HEK293 (cell line): ENCODE measurements around the gene LAYN.

ENCODE experiments used
- REPIN1 ChIP-seq: fragments of 450-650 bp; formaldehyde crosslinking; IDR thresholded peaks from 2 replicates; pipeline ENCODE4 v1.5.1; 2017; ENCODE audit warnings: missing biosample characterization, missing genetic modification characterization, low read depth
- ZBTB20 ChIP-seq: fragments of 450-650 bp; formaldehyde crosslinking; IDR thresholded peaks from 2 replicates; pipeline ENCODE4 v1.5.1; 2016; ENCODE audit warnings: missing biosample characterization, missing genetic modification characterization
- ZBTB48 ChIP-seq: fragments of 450-650 bp; formaldehyde crosslinking; IDR thresholded peaks from 2 replicates; pipeline ENCODE4 v1.5.1; 2016; ENCODE audit warnings: missing biosample characterization, missing genetic modification characterization
- ZNF138 ChIP-seq: fragments of 450-650 bp; formaldehyde crosslinking; IDR thresholded peaks from 2 replicates; pipeline ENCODE4 v1.5.1; 2016; ENCODE audit warnings: missing biosample characterization, missing genetic modification characterization, borderline replicate concordance
- ZNF23 ChIP-seq: fragments of 450-650 bp; formaldehyde crosslinking; IDR thresholded peaks from 2 replicates; pipeline ENCODE4 v1.5.1; 2016; ENCODE audit warnings: missing biosample characterization, missing genetic modification characterization, borderline replicate concordance
- ZNF624 ChIP-seq: fragments of 450-650 bp; formaldehyde crosslinking; IDR thresholded peaks from 2 replicates; pipeline ENCODE4 v1.5.1; 2017; ENCODE audit warnings: missing biosample characterization, missing genetic modification characterization
- ZNF785 ChIP-seq: fragments of 450-650 bp; formaldehyde crosslinking; IDR thresholded peaks from 2 replicates; pipeline ENCODE4 v1.5.1; 2016; ENCODE audit warnings: missing biosample characterization, missing genetic modification characterization
- TF ChIP-seq, protein P1 (sequence below): fragments of 450-650 bp; formaldehyde crosslinking; IDR thresholded peaks from 2 replicates; pipeline ENCODE4 v1.5.1; 2016; ENCODE audit warnings: missing biosample characterization, missing genetic modification characterization
- TF ChIP-seq, protein P2 (sequence below): fragments of 450-650 bp; formaldehyde crosslinking; IDR thresholded peaks from 2 replicates; pipeline ENCODE4 v1.5.1; 2016; ENCODE audit warnings: missing biosample characterization, missing genetic modification characterization

DNA sequence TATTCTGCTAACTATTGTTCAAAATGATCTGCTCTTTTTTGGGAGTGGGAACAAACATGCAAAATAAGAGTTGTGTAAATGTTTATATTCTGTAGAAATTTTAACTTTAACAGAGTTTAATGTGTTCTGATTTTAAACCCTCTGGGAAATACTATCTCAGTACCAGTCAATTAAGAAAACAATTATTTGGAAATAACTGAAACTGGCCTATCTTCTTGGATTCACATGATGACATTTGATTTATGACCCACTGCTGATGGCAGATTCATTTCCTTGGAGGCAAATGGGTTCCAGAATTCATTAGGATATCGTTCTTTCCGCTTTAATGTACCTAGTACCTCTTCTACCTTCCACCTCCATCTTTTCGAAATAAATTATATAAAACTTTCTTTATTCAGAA is 67.2 kb downstream of the LAYN start:
- TF ChIP-seq ZNF624 (tag by site-specific recombination) (no peak), REPIN1 (no peak), ZBTB48 (tag by site-specific recombination) (no peak), ZBTB20 (tag by site-specific recombination) (no peak), ZNF785 (tag by site-specific recombination) (no peak), ZNF23 (no peak), ZNF138 (tag by site-specific recombination) (no peak)
- TF ChIP-seq, protein P1, sequence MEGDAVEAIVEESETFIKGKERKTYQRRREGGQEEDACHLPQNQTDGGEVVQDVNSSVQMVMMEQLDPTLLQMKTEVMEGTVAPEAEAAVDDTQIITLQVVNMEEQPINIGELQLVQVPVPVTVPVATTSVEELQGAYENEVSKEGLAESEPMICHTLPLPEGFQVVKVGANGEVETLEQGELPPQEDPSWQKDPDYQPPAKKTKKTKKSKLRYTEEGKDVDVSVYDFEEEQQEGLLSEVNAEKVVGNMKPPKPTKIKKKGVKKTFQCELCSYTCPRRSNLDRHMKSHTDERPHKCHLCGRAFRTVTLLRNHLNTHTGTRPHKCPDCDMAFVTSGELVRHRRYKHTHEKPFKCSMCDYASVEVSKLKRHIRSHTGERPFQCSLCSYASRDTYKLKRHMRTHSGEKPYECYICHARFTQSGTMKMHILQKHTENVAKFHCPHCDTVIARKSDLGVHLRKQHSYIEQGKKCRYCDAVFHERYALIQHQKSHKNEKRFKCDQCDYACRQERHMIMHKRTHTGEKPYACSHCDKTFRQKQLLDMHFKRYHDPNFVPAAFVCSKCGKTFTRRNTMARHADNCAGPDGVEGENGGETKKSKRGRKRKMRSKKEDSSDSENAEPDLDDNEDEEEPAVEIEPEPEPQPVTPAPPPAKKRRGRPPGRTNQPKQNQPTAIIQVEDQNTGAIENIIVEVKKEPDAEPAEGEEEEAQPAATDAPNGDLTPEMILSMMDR: no peak
- TF ChIP-seq, protein P2, sequence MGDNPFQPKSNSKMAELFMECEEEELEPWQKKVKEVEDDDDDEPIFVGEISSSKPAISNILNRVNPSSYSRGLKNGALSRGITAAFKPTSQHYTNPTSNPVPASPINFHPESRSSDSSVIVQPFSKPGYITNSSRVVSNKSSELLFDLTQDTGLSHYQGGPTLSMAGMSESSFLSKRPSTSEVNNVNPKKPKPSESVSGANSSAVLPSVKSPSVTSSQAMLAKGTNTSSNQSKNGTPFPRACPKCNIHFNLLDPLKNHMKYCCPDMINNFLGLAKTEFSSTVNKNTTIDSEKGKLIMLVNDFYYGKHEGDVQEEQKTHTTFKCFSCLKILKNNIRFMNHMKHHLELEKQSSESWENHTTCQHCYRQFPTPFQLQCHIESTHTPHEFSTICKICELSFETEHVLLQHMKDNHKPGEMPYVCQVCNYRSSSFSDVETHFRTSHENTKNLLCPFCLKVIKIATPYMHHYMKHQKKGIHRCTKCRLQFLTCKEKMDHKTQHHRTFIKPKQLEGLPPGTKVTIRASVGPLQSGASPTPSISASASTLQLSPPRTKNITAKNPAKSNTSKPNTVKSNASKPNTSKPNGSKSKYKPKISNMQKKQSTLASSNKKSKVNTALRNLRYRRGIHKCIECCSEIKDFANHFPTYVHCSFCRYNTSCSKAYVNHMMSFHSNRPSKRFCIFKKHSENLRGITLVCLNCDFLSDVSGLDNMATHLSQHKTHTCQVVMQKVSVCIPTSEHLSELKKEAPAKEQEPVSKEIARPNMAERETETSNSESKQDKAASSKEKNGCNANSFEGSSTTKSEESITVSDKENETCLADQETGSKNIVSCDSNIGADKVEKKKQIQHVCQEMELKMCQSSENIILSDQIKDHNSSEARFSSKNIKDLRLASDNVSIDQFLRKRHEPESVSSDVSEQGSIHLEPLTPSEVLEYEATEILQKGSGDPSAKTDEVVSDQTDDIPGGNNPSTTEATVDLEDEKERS (tag by site-specific recombination): no peak
